Endothelial cell (in vitro differentiated cells): ENCODE measurements around the gene OTOGL. TPM values are rescaled to one million over a fixed set of nuclear protein-coding genes. Genes with fewer than 3 reads are reported as not detected.
A peak's percentile ranks its signal among the peaks of the same experiment; 100 is the strongest.

Experiments used
- DNase-seq: peaks from one replicate; pipeline ENCODE4 v3.0.0; 2021; ENCODE audit warnings: low spot score
- H3K27ac Mint-ChIP-seq: one replicate; pipeline ENCODE4 v1.8.0; 2021; ENCODE audit warnings: mixed read lengths, inconsistent platforms; ENCODE audit not compliant: unreplicated experiment
- H3K27me3 Mint-ChIP-seq: one replicate; pipeline ENCODE4 v1.8.0; 2021; ENCODE audit warnings: mild to moderate bottlenecking, moderate library complexity, mixed read lengths, inconsistent platforms; ENCODE audit not compliant: unreplicated experiment
- H3K36me3 Mint-ChIP-seq: one replicate; pipeline ENCODE4 v1.8.0; 2021; ENCODE audit warnings: mild to moderate bottlenecking, low read depth, mixed read lengths, inconsistent platforms; ENCODE audit not compliant: unreplicated experiment
- H3K4me1 Mint-ChIP-seq: one replicate; pipeline ENCODE4 v1.8.0; 2021; ENCODE audit warnings: mild to moderate bottlenecking, mixed read lengths, inconsistent platforms; ENCODE audit not compliant: unreplicated experiment
- H3K4me3 Mint-ChIP-seq: one replicate; pipeline ENCODE4 v1.8.0; 2021; ENCODE audit warnings: mild to moderate bottlenecking, mixed read lengths, inconsistent platforms; ENCODE audit not compliant: unreplicated experiment
- H3K9me3 Mint-ChIP-seq: one replicate; pipeline ENCODE4 v1.8.0; 2021; ENCODE audit warnings: mixed read lengths, inconsistent platforms; ENCODE audit not compliant: unreplicated experiment
- CTCF ChIP-seq: fragments of 200-600 bp; sonication (generic); IDR thresholded peaks from one replicate; pipeline ENCODE4 v1.5.0; 2021; ENCODE audit warnings: antibody characterized with exemption; ENCODE audit not compliant: unreplicated experiment
- total RNA-seq: library from RNA; stranded (reverse); fragmentation: NEBNext Ultra II Directional; extraction: Animal tissue kit (Norgen Biotek cat#: 25700); gene quantifications from one replicate; pipeline ENCODE4 v1.2.1, GENCODE V29; 2021; ENCODE audit not compliant: unreplicated experiment

The OTOGL gene
- total RNA-seq, 1 donor from 2014 or later: 0.31 TPM

DNA sequence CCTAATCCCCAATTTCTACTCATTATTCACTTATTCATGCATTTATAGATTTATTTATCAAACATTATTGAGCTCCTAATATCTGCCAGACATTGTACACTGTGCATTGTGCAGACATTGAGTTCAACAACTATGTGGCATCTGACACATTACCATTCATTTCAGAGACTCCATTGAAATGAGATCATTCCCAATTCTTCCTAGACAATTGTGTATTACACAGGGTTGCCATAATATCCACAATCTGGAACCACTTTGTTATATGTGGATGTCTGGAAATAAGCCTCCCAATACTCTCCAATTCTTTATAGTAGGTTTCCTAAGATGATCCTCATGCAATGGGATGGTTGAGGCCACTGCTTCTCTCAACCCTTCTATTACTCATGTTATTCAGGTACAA lies 165.0 kb downstream of the OTOGL start:
- Mint-ChIP-seq H3K27ac (no peak overlapping the region), H3K36me3 (no peaks in the 10 kb centered on the region), H3K9me3 (no peaks in the 10 kb centered on the region), H3K4me1 (no peaks in the 10 kb centered on the region), H3K4me3 (no peak overlapping the region), H3K27me3 (no peaks in the 10 kb centered on the region)
- DNase-seq: no peak
- TF ChIP-seq CTCF: no peak

DNA sequence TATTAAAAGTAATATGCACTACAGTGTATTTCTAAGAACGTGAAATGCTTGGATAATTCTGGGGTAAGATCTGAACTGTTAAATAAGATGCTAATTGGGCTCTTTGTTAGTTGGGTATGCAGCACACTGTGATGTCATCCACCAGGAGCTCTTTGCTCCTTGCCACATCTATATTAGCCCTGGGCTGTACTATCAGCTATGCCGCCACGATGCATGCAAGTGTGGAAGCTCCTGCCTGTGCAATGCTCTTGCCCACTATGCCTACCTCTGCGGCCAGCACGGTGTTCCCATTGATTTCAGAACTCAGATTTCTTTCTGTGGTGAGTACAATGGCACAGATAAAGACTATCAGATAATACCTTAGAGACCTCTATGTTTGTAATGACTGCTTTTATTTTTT lies 165.6 kb downstream of the OTOGL start:
- no peak for DNase-seq
- H3K27me3 Mint-ChIP-seq: no peaks in the 10 kb centered on the region
- no peaks in the 10 kb centered on the region for H3K4me1 Mint-ChIP-seq
- H3K9me3 Mint-ChIP-seq: no peaks in the 10 kb centered on the region
- H3K4me3 Mint-ChIP-seq: no peak overlapping the region
- TF ChIP-seq CTCF: no peak
- H3K36me3 Mint-ChIP-seq: no peaks in the 10 kb centered on the region
- no peak overlapping the region for H3K27ac Mint-ChIP-seq

- DNase-seq: no peak
- H3K9me3 Mint-ChIP-seq: no peaks in the 10 kb centered on the region
- no peaks in the 10 kb centered on the region for H3K36me3 Mint-ChIP-seq
- no peak overlapping the region for H3K4me3 Mint-ChIP-seq
- H3K27ac Mint-ChIP-seq: no peak overlapping the region
- no peak for TF ChIP-seq CTCF
- H3K27me3 Mint-ChIP-seq: peaks cover 1% of the 10 kb centered on the region
- no peaks in the 10 kb centered on the region for H3K4me1 Mint-ChIP-seq
These were observed 169.8 kb downstream of the OTOGL start for GRCh38 chr12:80268924-80269749.

DNA sequence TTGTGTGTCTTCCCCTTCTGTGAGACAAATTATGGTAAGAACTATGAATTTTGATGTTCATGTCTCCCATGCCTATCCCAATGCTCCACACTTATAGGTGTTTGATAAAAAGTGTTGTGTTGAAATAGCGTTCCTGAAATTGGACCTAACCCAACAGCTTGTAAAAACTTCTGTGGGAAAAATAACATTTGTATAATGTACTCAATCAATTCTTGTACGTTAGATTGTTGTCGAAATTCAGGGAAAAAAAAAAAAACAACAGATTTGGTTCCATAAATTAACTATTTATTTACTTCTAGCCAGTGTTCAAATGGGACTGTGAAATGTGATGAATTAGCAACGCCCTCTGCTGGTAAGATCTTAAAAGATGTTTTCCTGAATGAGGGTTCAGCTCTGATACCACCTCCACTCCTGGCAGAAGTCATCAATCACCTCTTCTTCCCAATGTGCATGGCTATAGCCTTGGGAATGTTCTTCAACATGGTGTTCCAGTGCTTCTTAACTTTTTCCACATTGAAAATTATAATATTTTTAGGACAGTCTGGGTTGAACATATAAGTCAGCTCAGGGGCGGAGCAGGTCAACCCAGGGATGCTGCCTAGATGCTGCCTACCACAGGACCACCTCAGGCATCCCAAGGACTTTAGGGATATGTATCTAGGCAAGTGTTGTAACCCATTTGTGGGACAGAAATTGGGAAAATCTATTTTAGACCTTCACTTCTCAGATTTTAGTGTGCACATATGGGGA lies 170.6 kb downstream of the OTOGL start:
- TF ChIP-seq CTCF: peak; percentile 87
- DNase-seq: peak; percentile 15
- H3K27ac Mint-ChIP-seq: no peak overlapping the region
- no peaks in the 10 kb centered on the region for H3K4me1 Mint-ChIP-seq
- H3K4me3 Mint-ChIP-seq: no peak overlapping the region
- no peaks in the 10 kb centered on the region for H3K9me3 Mint-ChIP-seq
- H3K36me3 Mint-ChIP-seq: no peaks in the 10 kb centered on the region
- peaks cover 1% of the 10 kb centered on the region for H3K27me3 Mint-ChIP-seq

- DNase-seq: no peak
- Mint-ChIP-seq H3K27ac (no peak overlapping the region), H3K4me1 (no peaks in the 10 kb centered on the region), H3K27me3 (peaks cover 1% of the 10 kb centered on the region), H3K9me3 (no peaks in the 10 kb centered on the region), H3K4me3 (no peak overlapping the region), H3K36me3 (no peaks in the 10 kb centered on the region)
- no peak for TF ChIP-seq CTCF
These were observed 172.4 kb downstream of the OTOGL start for GRCh38 chr12:80271780-80272179.
